HG02678 (cell line): Measurements from ENCODE around the gene PIMREG.

ENCODE experiments used
- ATAC-seq: cut with Tn5 transposase; IDR thresholded peaks from one replicate; pipeline ENCODE4 v1.9.1; 2021; ENCODE audit warnings: mild to moderate bottlenecking, moderate library complexity; ENCODE audit not compliant: unreplicated experiment

The PIMREG gene, protein sequence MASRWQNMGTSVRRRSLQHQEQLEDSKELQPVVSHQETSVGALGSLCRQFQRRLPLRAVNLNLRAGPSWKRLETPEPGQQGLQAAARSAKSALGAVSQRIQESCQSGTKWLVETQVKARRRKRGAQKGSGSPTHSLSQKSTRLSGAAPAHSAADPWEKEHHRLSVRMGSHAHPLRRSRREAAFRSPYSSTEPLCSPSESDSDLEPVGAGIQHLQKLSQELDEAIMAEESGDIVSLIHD

DNA sequence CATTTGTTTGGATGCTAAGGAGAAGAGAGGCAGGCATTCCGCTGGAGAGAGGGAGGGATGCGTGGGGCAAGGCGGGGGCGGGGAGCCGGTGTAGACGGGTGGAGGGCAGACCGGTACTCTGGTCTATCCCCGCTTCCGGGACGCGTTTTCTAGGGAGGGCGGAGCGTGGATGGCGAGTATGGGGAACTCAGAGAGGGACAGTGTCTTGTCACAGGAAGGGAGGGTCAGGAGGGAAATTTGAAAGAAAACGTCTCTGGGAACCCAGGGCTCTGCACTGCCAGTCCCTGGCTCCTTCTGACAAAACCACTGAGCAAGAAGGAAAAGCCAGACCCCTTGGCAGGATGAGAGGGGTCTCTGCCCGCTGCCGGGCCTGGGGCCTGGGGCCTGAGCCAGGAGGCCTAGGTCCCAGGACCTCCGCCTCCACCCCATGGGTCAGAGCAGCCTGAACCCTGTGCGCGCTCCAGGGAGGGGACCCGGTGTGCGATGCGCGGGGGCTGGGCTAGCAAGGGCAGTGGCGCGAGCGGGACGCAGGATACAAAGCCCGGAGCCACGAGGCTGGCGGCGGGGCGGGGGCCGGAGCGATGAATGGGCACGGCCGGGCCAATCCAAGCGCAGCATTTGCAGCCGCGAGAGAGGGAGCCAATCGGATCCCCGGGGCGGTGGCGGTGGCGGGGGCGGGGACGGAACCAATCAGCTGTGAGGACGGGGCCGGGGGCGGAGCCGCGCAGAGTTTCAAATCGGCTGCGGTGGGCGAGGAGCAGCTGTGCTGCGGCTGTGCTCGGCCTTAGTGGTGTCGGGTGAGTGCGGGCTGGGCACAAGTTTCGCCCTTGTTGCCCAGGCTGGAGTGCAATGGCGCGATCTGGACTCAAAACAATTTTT lies at the start of gene PIMREG:
Gene PIMREG (plus strand): TSS at position 764 of the 879 bp plus-strand sequence. CDS start 656 bp downstream, outside the sequence.
- peak; percentile 93 for ATAC-seq

DNA sequence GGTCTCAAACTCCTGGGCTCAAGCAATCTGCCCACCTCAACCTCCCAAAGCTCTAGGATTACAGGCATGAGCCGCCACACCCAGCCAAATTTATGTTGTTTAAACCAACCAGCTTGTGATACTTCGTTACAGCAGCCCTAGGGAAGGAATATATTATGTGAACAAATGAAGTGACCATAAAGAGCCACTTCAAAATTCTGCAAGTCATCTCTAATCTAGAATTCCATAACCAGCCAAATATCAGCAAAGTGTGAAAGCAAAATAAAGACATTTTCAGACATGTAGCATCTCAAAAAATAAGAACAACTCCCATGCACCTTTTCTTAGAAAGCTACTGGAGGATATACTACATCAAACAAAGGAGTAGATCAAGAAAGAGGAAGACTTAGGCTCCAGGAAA lies 45.3 kb upstream of the PIMREG start:
- ATAC-seq = no peak

DNA sequence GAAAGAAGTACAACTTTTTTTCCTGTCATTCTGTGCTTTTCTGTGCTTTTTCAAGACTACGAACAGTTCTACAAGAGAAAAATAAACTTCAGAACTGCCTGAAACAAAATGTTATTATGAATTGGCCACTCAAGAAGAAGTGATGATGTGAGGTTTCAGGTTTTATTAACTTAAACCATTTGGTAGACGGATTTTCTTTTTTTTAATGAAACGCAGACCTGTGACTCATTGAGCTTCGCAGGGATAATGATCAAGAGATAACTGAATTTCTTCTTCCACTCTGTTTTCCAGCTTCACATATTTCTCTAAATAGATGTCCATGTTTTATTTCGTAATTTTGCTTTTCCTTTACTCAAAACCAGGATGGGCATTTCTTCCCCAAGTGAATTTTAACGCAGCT lies 42.0 kb upstream of the PIMREG start:
- ATAC-seq = no peak

DNA sequence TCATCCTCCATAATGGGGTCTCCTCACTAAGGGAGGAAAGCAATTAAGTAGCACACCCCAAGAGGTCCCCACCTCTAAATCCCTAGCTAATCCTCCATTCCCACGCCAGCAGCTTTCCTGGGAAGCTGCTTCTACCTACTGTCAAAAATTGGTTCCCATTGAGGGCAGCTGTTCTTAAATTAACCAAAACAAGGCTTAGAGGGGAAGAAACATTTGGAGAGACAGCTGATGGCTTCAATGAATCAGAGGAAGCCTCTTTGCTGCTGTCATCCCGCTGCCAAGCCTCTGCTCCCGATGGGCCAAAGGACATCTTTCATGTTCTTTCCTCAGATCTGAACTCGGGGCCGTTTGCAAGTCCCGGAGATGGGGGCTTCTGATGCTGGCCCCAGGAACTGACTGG lies 36.0 kb upstream of the PIMREG start:
- no peak for ATAC-seq

DNA sequence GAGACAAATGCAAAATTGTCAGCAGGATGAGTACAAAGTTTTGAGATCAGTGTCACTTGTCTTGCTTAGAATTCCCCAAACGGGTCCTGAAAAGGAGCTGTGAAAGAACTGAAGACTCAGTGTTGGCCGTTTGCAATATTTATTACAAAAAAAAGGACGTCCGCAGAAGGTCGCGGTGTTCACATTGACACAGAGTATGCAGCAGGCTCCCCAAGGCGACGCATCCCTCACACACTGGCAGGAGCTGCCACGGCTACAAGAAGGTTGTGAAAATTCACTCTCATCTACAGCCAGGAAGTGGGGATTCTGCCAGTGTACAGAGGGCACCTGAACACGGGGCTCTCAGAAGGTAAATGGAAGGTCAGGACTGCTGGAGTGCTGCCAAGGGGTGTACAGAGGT lies 35.5 kb upstream of the PIMREG start:
- no peak for ATAC-seq

DNA sequence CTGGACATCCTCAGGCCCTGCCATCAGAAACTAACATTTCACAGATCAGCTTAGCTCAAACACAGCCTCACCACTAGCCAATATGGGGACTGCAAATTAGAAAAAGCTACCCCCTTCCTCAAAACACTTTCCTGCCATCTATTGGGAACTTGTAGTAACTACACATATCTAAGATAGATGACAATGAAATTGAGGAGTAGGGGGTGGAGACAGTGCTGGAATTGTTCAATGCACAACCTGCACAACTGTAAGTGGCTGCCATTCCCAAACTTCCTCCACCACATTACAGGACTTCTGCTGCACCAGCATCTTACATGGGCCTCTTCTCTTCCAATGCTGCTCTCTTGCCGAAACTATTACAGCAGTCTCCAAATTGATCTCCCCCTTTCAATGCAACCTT lies 31.2 kb upstream of the PIMREG start:
- ATAC-seq = no peak

DNA sequence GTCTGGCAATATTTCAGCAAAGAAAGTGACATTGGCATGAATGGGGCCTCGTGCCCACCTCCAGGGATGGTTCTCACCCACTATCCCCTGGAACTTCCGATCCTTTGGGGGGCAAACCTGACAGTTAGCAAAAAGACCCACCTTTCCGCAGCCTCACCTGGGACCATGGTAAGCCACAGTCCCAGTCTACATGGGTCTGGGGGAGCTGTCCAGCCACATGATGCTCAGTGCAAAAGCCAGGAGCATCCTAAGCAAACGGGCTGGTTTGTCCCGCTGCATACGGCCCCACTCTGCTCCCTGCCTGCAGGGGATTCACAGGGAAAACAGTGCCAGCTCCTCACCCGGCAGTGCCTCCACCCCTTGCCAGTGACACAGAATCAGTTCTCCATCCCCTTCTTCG lies 28.6 kb upstream of the PIMREG start:
- ATAC-seq = no peak

DNA sequence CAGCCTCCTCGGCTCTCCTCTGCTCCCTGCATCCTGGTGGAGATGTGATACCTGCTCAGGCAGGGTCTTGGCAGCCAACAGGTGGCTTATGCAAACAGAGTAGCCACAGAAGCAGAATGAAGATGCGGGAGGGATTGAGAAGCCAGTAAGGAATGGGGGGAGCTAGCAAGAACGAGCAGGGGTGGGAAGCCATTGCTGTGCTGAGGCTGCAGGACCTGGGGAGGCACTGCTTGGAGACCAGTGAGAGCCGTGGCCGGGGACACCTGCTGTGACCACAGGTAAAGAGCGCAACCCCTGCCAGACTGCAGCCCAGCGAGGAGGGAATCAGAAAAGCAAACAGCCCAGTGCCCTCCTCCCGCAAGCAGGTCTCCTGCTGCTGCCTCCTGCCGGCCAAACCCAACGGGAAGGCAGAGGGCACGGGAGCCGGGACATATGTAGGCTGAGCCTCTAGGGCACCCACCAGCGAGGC lies 24.0 kb upstream of the PIMREG start:
- ATAC-seq = no peak

DNA sequence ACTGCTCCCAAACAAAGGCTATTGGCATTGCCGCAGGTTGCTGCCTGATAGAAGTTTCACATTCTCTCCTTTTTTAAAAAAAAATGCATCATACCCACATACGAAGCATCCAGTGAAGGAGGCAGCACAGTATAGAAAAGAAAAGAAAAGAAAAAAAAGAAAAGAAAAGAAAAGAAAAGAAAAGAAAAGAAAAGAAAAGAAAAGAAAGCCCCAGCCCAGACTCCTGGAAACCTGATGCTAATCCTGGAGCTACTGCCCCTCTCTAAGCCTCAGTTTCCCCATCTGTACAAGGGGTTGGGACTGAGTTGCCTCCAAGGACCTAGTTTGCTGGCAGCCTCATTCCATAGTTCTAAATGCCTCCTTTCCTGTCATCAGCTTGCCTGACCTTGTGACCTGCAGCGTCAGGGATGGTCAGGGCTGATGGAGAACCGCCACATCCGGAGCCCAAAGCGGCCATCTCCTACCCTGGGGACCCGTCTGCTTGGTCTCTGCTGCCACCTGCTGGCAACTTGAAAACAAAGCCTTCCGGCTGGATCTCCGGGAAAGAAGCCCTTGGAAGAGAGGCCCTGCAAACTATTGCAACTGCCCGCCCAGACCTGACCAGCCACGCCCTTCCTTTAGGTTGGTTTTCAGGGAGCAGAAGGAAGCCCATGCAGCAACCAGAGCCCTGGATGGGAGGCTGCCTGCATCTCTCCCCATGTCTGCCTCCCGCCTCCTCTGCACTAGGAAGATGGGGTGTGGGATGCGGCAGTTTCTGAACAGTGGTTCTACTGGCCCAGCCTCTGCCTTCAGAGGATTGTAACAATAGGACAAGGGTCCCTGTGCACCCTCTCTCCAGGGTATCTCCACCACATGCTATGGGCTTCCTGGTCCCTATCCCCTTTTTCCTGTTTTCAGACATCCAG lies 22.3 kb upstream of the PIMREG start:
- no peak for ATAC-seq

DNA sequence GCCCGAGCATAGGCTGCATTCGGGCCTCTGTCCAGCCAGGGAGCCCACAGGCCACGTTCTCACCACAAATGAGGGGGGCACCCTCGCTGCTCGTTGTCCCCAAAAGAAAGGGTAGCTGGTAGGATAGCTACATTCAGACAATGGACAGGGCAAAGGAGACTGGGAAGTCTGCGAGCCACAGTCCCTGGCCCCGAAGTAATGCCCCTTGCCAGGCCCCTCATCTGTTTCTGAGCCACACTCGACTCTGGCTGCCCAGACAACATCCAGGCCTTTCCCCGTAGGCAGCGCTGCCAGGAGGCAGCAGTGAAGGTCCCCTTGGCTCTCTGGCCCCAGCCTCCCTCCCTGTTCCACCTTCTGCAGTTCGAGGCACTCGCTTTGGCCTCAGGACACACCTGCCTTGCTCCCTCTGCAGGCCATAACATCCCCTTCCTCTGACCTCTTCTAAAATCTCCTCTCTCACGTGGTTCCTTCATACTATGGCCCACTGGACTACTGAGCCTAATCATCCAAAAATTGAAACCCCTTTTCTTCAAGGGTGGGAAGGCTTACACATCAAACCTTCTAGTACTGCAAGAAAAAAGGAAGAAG lies 21.5 kb upstream of the PIMREG start:
- no peak for ATAC-seq

DNA sequence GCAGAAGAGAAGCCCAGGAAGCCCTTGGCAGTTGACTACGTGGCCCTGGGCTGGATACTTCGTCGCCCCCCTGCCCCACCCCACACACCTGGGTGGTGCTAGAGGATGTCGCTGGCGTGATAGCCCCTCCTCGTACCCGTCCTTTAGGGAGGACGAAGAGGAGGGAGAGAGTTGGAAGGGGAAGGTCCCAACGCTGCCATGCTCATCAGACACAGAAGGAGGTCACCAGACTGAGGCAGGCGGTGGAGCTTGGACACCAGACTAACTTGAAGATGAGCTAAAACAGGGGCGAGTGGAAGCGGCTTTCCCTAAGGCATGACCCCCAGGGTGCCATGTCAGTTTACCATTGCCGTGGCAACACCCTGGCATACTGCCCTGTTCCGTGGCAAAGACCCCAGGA lies 20.3 kb upstream of the PIMREG start:
- no peak for ATAC-seq

DNA sequence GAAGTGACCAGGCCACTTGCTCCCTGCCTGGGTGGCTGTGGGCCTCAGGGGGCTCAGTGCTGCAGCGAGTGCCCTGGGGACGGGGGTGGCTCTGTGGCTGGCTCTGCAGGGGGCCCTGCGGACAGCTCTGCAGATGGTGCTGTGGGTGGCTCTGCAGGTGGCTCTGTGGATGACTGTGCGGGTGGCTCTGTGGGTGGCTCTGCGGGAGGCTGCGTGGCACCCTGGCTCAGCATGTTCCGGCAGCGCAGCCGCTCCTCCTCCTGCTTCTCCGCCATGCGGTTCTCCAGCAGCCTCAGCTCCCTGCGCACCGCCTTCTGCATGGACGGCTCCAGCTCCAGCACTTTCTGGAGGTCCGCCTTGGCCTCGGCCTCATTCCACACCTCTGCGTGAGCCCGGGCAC lies 18.8 kb upstream of the PIMREG start:
- no peak for ATAC-seq

DNA sequence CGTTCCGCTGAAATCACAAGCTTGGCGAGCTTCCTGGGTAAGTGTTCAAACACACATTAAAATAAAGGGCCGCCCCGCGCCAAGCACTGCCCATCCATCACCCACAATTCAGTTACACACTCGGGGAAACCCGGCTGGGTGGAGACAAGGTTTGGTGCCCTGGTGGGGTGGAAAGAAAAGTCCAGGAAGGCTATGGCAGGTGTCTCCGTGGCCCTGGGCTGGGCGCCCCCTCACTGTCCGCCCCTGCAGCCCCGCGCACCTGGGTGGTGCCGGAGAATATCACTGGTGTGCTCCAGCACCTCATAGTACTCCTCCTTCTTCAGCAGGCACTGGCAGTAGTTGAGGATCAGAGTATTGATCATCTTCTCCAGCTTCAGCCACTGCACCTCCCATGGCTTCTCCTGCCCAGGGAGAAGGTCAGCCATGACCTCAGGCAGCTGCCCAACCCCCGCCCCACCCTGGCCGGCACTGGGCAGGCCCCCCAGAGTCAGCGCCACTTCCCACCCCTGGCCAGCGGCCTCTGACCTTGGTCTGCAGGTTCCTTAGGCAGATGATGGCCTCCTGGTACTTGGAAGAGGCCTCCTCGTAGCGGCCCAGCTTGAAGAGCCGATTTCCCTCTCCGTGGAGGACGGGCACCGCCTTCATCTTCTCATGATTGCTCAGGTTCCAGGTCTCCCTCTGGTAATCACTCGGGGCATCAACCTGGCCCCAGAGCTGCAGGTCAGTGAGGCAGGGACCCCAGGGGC lies 17.7 kb upstream of the PIMREG start:
- ATAC-seq = no peak

DNA sequence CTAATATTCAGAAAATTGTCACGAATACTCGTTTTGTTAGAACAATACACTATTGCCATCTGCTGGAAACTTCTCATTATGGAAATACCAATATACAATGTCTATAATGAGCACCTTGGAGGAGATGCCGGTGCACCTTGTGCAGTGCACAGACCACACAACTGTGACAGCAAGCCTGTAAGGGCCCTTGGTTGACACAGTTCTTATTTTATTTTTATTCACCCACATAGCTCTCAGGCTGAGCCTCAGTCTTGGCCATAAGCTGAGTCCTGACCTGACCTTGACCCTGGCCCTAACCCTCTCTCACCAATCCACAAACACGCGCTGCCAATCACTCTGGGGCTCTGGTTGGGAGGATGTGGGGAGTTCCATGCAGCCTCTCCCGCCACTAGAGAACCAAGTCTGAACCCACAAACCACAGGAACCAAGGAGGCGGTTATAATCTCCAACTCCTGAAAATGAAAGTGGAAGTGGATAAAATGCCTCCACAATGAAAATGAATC lies 16.9 kb upstream of the PIMREG start:
- no peak for ATAC-seq

DNA sequence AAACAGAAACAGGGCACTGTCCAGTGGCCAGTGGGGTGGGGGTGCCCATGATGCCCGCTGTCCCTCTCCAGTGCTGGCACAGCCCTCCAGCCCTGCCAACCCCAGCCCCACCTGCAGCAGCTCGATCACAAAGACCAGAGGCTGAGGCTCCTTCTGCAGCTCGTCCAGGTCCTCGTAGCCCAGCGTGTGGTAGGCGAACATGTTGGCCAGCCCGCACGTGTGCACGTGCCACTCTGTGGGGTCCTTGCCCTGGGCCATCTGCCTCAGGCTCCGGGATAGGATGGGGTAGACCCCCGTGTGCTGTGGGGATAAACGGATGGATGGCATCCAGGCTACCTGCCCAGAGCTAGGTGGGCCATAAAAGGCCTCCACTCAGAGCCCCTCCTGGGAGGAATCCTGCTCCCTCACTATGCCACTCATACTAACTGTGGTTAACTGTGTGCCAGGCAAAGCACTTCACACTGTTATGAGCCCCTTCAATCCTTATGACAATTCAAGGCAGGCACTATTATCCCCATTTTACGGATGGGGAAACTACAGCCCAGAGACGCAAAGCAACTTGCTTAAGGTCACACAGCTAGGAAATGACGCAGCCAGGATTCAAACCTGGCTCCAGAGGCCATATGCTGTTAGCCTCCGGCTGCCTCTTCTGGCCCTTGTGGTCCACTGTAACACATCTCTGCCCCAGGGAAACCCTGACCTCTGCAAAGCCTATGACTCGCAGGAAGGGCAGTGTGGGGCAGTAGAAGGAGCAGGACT lies 15.9 kb upstream of the PIMREG start:
- no peak for ATAC-seq

DNA sequence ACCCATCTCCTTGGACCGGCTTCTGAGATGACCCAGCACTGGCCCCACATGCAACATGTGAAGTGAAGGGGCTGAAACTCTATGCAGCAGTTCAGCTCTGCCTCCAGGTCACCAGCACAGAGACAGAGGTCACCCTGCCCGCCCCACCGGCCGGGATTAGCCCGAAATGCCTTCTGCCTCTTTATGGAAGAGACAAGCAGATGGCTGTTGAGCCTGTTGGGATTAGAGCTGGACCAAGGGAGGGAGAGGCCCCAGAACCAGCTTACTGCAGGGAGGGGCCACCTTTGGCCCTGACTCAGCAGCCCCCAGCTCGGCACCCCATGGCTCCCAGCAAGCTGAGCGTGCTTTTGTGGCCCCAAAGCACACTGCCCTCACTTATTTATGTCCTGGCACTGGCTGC lies 15.0 kb upstream of the PIMREG start:
- no peak for ATAC-seq

DNA sequence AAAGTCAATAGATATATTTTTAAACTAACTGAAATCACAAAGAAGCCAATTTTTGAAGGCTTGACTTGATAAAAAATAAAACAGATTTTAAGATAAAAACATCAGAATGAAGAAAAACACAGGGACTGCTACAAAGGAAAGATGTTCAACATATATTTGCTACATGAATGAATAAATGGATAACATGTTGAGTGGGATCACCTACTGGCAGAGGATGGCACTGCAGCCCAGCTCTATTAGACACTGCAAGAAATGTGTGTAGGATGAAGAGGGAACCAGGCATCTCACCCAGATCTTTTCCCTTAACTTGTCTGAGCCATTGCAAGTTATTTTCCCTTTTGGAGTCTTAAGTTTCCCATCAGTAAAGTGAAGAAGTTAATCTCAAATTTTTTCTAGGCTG lies 13.5 kb upstream of the PIMREG start:
- ATAC-seq = no peak

DNA sequence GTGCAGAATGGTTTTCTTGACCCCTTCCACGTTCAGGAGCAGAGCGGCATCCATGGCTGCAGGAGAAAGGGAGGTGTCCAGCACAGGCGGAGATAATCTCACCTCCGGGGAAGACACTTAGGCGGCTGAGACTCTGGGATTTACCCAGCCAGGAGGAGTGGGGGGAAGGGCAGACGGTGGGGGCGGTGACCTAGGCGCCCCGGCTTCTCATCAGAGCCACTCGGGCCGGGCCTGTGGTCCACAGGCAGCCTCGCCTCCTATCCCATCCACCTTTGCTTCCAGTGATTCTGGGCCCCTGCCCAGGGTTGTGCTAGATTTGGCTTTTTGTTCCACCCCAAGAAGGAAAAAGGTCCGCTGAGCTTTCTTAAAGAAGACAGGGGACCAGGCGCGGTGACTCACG lies 9.2 kb upstream of the PIMREG start, which contains the start of gene AIPL1:
Gene AIPL1 (minus strand): TSS at position 71 of the 400 bp plus-strand sequence. CDS start 17 bp downstream, at position 54.
- ATAC-seq = no peak

DNA sequence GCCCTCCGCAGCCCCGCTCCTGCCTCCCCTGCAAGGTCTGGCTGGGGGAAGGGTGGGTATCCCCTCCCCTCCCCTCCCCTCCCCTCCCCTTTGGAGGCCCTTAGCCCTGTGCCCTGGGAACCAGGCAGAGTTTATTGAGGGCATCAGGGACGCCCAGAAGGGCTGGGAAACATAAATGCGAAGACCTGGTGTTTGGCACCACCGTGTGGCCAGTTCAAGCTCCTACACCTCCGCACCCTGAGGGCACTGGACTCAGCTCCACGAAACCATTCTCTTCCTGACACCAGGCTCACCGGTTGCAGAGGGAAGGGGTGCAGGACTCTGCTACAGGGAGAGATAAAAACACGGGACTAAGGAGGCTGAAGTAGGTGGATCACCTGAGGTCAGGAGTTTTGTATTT lies 8.3 kb upstream of the PIMREG start:
- no peak for ATAC-seq
